CD4-positive, alpha-beta T cell (primary cell): ENCODE data around the gene IRX4. TPM values are rescaled to one million over a fixed set of nuclear protein-coding genes. Genes with fewer than 3 reads are reported as not detected.

ENCODE experiments used
- ATAC-seq: fragments of 200-7000 bp; cut with Tn5 transposase; one replicate; pipeline ENCODE4 v1.10.0; 2022; ENCODE audit warnings: mild to moderate bottlenecking; ENCODE audit not compliant: poor library complexity
- CTCF ChIA-PET: fragments of 350-600 bp; sonication (Branson Sonifier 250); formaldehyde crosslinking; loops from one replicate; lab custom pipeline; 2021; ENCODE audit warnings: antibody characterized with exemption, inconsistent platforms; lab: Charles Lee
- POLR2A ChIA-PET: fragments of 350-600 bp; sonication (Branson Sonifier 250); formaldehyde crosslinking; loops from one replicate; lab custom pipeline; 2021; ENCODE audit warnings: antibody characterized with exemption, inconsistent platforms; lab: Charles Lee
- DNase-seq, 14 experiments: peaks; one replicate each; pipeline ENCODE4 v3.0.0-alpha.2; 2013 to 2020; ENCODE audit warnings: mixed read lengths in 2 of 14
- H3K27ac ChIP-seq, 2 donors: one replicate each; pipeline versions ENCODE4 v1.5.1 to v1.7.0; 2013; ENCODE audit warnings: low read length in 2 of 2, low read depth in 1 of 2, mild to moderate bottlenecking in 1 of 2
- H3K27me3 ChIP-seq, 2 experiments: 1 replicate in 1 of 2; 2 replicates in 1 of 2; pipeline versions ENCODE4 v1.6.1 to v1.7.0; 2013; ENCODE audit warnings: low read length in 2 of 2, control low read depth in 1 of 2, mild to moderate bottlenecking in 1 of 2, moderate library complexity in 1 of 2; ENCODE audit not compliant: insufficient read depth in 2 of 2, control insufficient read depth in 1 of 2
- H3K36me3 ChIP-seq: one replicate; pipeline ENCODE4 v1.6.1; 2013; ENCODE audit warnings: low read length, control low read depth; ENCODE audit not compliant: insufficient read depth
- H3K4me1 ChIP-seq: one replicate; pipeline ENCODE4 v1.6.1; 2013; ENCODE audit warnings: low read length, control low read depth; ENCODE audit not compliant: insufficient read depth
- H3K4me3 ChIP-seq: one replicate; pipeline ENCODE4 v1.5.1; 2013; ENCODE audit warnings: mild to moderate bottlenecking, low read length, moderate library complexity
- H3K9me3 ChIP-seq, 2 experiments: 1 replicate in 1 of 2; 2 replicates in 1 of 2; pipeline versions ENCODE4 v1.6.1 to v1.7.0; 2013; ENCODE audit warnings: low read length in 2 of 2, mild to moderate bottlenecking in 2 of 2, control low read depth in 1 of 2, moderate library complexity in 1 of 2; ENCODE audit not compliant: control insufficient read depth in 1 of 2, insufficient read depth in 1 of 2
- H3K27ac Mint-ChIP-seq: one replicate; pipeline ENCODE4 v1.8.0; 2020; ENCODE audit warnings: mixed read lengths
- H3K27me3 Mint-ChIP-seq: one replicate; pipeline ENCODE4 v1.8.0; 2021; ENCODE audit warnings: mixed read lengths
- H3K36me3 Mint-ChIP-seq: one replicate; pipeline ENCODE4 v1.8.0; 2021; ENCODE audit warnings: low read depth, mixed read lengths
- H3K4me1 Mint-ChIP-seq: one replicate; pipeline ENCODE4 v1.8.0; 2021; ENCODE audit warnings: low read depth, mixed read lengths
- H3K4me3 Mint-ChIP-seq: one replicate; pipeline ENCODE4 v1.8.0; 2020; ENCODE audit warnings: mild to moderate bottlenecking, mixed read lengths
- H3K9me3 Mint-ChIP-seq: one replicate; pipeline ENCODE4 v1.8.0; 2020; ENCODE audit warnings: mixed read lengths
- intact Hi-C, 2 experiments: fragments of 100-400 bp; cut with DNase I in 1 of 2; cut with micrococcal nuclease in 1 of 2; formaldehyde crosslinking; loops; one replicate each; pipeline versions ENCODE4 v1.15.1 to v1.9.0; 2023 to 2025; cut with DNase I, micrococcal nuclease
- total RNA-seq, 174 experiments: library from RNA in 2 of 174; stranded (reverse) in 2 of 174; gene quantifications; one replicate each; pipeline ENCODE4 v1.2.3 and lab custom pipeline; 2021 to 2026
- TF ChIP-seq, protein P1 (sequence below): fragments of 200-600 bp; IDR thresholded peaks from one replicate; pipeline ENCODE4 v1.8.0; 2022; ENCODE audit warnings: antibody characterized with exemption, mild to moderate bottlenecking

IRX4 gene
- total RNA-seq, 2 experiments from 2014 or later = not detected

DNA sequence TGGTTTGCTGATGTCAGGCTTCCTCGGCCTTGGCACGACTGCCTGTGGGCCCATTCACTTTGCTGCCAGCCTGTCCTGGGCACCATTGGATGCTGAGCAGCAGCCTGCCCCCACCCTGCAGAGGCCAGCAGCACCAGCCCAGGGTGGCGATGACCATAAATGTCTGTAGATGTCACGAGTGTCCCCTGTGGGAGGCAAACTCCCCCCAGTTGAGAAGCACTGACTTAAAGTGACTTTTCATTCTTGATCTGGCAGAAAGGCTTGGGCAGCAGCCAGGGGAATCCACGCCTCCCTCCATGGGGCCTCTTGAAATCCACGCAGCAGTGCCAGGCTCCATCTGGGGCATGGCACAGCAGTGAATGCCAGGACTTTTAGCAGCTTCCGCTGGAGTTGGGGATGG lies 21.8 kb downstream of the IRX4 start:
- Histone ChIP-seq H3K9me3 (peaks cover 0 to 6% of the 10 kb centered on the region in 2 experiments), H3K36me3 (no peaks in the 10 kb centered on the region), H3K4me1 (no peaks in the 10 kb centered on the region), H3K27me3 (peaks cover 9 to 27% of the 10 kb centered on the region in 2 experiments), H3K4me3 (no peak overlapping the region), H3K27ac (no peak overlapping the region)
- TF ChIP-seq, protein P1, sequence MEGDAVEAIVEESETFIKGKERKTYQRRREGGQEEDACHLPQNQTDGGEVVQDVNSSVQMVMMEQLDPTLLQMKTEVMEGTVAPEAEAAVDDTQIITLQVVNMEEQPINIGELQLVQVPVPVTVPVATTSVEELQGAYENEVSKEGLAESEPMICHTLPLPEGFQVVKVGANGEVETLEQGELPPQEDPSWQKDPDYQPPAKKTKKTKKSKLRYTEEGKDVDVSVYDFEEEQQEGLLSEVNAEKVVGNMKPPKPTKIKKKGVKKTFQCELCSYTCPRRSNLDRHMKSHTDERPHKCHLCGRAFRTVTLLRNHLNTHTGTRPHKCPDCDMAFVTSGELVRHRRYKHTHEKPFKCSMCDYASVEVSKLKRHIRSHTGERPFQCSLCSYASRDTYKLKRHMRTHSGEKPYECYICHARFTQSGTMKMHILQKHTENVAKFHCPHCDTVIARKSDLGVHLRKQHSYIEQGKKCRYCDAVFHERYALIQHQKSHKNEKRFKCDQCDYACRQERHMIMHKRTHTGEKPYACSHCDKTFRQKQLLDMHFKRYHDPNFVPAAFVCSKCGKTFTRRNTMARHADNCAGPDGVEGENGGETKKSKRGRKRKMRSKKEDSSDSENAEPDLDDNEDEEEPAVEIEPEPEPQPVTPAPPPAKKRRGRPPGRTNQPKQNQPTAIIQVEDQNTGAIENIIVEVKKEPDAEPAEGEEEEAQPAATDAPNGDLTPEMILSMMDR = no peak
- H3K9me3 Mint-ChIP-seq = no peaks in the 10 kb centered on the region
- peaks cover 31% of the 10 kb centered on the region for H3K27me3 Mint-ChIP-seq
- no peak overlapping the region for H3K27ac Mint-ChIP-seq
- DNase-seq = no peak
- ChIA-PET POLR2A (no interaction called here), CTCF (no interaction called here)
- H3K4me1 Mint-ChIP-seq = no peaks in the 10 kb centered on the region
- no peaks in the 10 kb centered on the region for H3K36me3 Mint-ChIP-seq
- no peak for ATAC-seq
- no peak overlapping the region for H3K4me3 Mint-ChIP-seq
- intact Hi-C loops = no loop called here

DNA sequence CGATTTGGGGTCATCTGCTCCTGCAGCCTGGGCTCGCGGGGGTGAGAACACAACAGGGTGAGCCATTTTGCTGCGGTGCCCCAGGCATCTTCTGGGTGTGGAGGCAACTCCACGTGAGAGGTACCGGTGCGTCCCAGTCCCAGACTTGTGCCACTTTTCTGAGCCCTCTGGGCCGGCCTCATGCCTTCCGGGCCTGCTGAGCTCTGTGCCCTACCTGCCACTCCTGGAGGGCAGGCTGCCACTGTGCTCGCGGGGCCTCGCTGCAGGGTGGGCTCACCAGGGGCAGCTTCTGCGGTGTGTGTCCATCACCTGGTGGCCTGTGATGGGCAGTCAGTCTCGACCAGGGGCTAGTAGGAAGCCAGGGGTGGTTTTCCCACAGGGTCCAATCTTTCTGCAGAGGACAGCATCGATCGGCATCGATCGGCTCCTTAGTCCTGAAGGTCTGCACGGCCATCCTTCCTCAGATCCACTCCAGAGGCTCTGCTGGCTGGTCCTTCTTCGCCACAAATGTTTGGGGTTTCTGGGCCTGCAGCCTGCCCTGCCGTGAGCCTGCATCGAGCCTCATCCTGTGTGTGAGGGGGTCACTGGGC lies 22.6 kb downstream of the IRX4 start:
- Mint-ChIP-seq H3K9me3 (no peaks in the 10 kb centered on the region), H3K27ac (no peak overlapping the region), H3K27me3 (peaks cover 30% of the 10 kb centered on the region), H3K36me3 (no peaks in the 10 kb centered on the region), H3K4me3 (no peak overlapping the region), H3K4me1 (no peaks in the 10 kb centered on the region)
- ATAC-seq = no peak
- ChIA-PET POLR2A (no interaction called here), CTCF (no interaction called here)
- Histone ChIP-seq H3K36me3 (no peaks in the 10 kb centered on the region), H3K27me3 (peaks cover 11 to 23% of the 10 kb centered on the region in 2 experiments), H3K9me3 (peaks cover 0 to 5% of the 10 kb centered on the region in 2 experiments), H3K4me3 (no peak overlapping the region), H3K27ac (no peak overlapping the region), H3K4me1 (no peaks in the 10 kb centered on the region)
- TF ChIP-seq, protein P1 = no peak
- no peak for DNase-seq
- intact Hi-C loops = no loop called here

DNA sequence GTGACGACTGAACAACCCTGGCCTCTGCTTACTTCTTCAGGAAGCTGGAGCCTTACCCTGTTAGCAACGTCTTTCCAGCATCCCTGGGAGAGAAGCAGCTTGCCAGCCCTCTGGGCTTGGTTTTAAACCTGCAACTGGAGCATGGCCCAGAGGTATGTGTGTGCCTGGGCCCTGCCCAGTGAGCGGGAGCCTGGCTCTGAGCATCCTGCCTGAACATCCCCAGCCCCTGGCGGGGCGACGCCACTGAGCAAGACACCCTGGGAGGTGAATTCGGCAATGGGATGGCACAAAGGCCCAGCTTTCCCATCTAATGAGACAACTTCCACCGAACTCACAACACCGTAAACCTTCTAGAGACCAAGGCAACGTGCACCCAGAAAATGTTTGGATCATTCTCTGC lies 23.6 kb downstream of the IRX4 start:
- Mint-ChIP-seq H3K4me1 (no peaks in the 10 kb centered on the region), H3K36me3 (no peaks in the 10 kb centered on the region), H3K4me3 (no peak overlapping the region), H3K9me3 (no peaks in the 10 kb centered on the region), H3K27me3 (peaks cover 36% of the 10 kb centered on the region), H3K27ac (no peak overlapping the region)
- no peaks in the 10 kb centered on the region for H3K36me3 ChIP-seq
- ChIA-PET POLR2A (no interaction called here), CTCF (no interaction called here)
- H3K9me3 ChIP-seq = no peaks in the 10 kb centered on the region
- H3K4me3 ChIP-seq = no peak overlapping the region
- no peak overlapping the region for H3K27ac ChIP-seq
- intact Hi-C loops = no loop called here
- DNase-seq (no peak), ATAC-seq (no peak)
- TF ChIP-seq, protein P1 = no peak
- peaks cover 9 to 18% of the 10 kb centered on the region in 2 experiments for H3K27me3 ChIP-seq
- H3K4me1 ChIP-seq = no peaks in the 10 kb centered on the region
